ENCODE results near the gene C16orf92. TPM values are rescaled to one million over a fixed set of nuclear protein-coding genes. Genes with fewer than 3 reads are reported as not detected.

The C16orf92 gene
- total and polyA plus RNA-seq, 2 donors from 2014 or later, result not detected

DNA sequence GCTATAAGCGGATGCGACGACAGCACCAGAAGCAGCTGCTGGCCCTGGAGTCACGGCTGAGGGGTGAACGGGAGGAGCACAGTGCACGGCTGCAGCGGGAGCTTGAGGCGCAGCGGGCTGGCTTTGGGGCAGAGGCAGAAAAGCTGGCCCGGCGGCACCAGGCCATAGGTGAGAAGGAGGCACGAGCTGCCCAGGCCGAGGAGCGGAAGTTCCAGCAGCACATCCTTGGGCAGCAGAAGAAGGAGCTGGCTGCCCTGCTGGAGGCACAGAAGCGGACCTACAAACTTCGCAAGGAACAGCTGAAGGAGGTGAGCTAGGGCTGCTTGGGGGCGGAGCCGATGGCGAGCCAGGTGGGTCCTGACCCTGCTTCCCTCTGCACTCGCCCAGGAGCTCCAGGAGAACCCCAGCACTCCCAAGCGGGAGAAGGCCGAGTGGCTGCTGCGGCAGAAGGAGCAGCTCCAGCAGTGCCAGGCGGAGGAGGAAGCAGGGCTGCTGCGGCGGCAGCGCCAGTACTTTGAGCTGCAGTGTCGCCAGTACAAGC is 37.7 kb upstream of the C16orf92 start:
- no peak overlapping the region for H3K4me3 ChIP-seq (ENCODE audit: low read length in 3 of 3)
- FAIRE-seq (no peak), DNase-seq (no peak)
- H3K4me1 ChIP-seq (ENCODE audit: control insufficient read depth in 2 of 3, insufficient read depth in 2 of 3, low read depth in 1 of 3, low read length in 3 of 3), result no peaks in the 10 kb centered on the region
- no peak overlapping the region for H3K9ac ChIP-seq (ENCODE audit: low read length in 3 of 3)
- intact Hi-C loops (cut with DNase I), result no loop called here
- no peak for TF ChIP-seq CTCF (IDR thresholded peaks at IDR 0.05; ENCODE audit: borderline replicate concordance, extremely low read depth, insufficient read depth)
- no peaks in the 10 kb centered on the region for H3K27me3 ChIP-seq (ENCODE audit: control insufficient read depth, insufficient read depth, low read length)
- H3K9me3 ChIP-seq (ENCODE audit: control insufficient read depth in 2 of 3, insufficient read depth in 1 of 3, low read length in 3 of 3), result no peaks in the 10 kb centered on the region
- no peak overlapping the region for H3K27ac ChIP-seq (ENCODE audit: low read depth in 2 of 2, low read length in 2 of 2)
- peaks cover 2 to 69% (median 68%) of the 10 kb centered on the region in 3 donors for H3K36me3 ChIP-seq (ENCODE audit: control insufficient read depth in 2 of 3, insufficient read depth in 3 of 3, low read length in 3 of 3)

- Histone ChIP-seq H3K9ac (ENCODE audit: low read length in 3 of 3) (no peak overlapping the region), H3K27me3 (ENCODE audit: control insufficient read depth, insufficient read depth, low read length) (no peaks in the 10 kb centered on the region), H3K4me1 (ENCODE audit: control insufficient read depth in 2 of 3, insufficient read depth in 2 of 3, low read depth in 1 of 3, low read length in 3 of 3) (no peaks in the 10 kb centered on the region), H3K9me3 (ENCODE audit: control insufficient read depth in 2 of 3, insufficient read depth in 1 of 3, low read length in 3 of 3) (no peaks in the 10 kb centered on the region), H3K27ac (ENCODE audit: low read depth in 2 of 2, low read length in 2 of 2) (no peak overlapping the region), H3K36me3 (ENCODE audit: control insufficient read depth in 2 of 3, insufficient read depth in 3 of 3, low read length in 3 of 3) (peaks cover 2 to 65% (median 60%) of the 10 kb centered on the region in 3 donors), H3K4me3 (ENCODE audit: low read length in 3 of 3) (no peak overlapping the region)
- DNase-seq (no peak), FAIRE-seq (no peak)
- no peak for TF ChIP-seq CTCF (IDR thresholded peaks at IDR 0.05; ENCODE audit: borderline replicate concordance, extremely low read depth, insufficient read depth)
- intact Hi-C loops (cut with DNase I), result no loop called here
Measured at GRCh38 chr16:29986231-29986630, 36.8 kb upstream of the C16orf92 start.

DNA sequence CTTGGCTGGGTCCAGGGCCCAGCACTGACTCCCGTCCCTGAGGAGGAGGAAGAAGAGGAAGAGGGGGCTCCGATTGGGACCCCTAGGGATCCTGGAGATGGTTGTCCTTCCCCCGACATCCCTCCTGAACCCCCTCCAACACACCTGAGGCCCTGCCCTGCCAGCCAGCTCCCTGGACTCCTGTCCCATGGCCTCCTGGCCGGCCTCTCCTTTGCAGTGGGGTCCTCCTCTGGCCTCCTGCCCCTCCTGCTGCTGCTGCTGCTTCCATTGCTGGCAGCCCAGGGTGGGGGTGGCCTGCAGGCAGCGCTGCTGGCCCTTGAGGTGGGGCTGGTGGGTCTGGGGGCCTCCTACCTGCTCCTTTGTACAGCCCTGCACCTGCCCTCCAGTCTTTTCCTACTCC is 36.1 kb upstream of the C16orf92 start:
- DNase-seq (no peak), FAIRE-seq (no peak)
- H3K36me3 ChIP-seq (ENCODE audit: control insufficient read depth in 2 of 3, insufficient read depth in 3 of 3, low read length in 3 of 3), result peaks cover 0 to 58% (median 53%) of the 10 kb centered on the region in 3 donors
- H3K27me3 ChIP-seq (ENCODE audit: control insufficient read depth, insufficient read depth, low read length), result no peaks in the 10 kb centered on the region
- no peaks in the 10 kb centered on the region for H3K4me1 ChIP-seq (ENCODE audit: control insufficient read depth in 2 of 3, insufficient read depth in 2 of 3, low read depth in 1 of 3, low read length in 3 of 3)
- no peak overlapping the region for H3K27ac ChIP-seq (ENCODE audit: low read depth in 2 of 2, low read length in 2 of 2)
- intact Hi-C loops (cut with DNase I), result no loop called here
- H3K4me3 ChIP-seq (ENCODE audit: low read length in 3 of 3), result no peak overlapping the region
- no peak for TF ChIP-seq CTCF (IDR thresholded peaks at IDR 0.05; ENCODE audit: borderline replicate concordance, extremely low read depth, insufficient read depth)
- H3K9ac ChIP-seq (ENCODE audit: low read length in 3 of 3), result no peak overlapping the region
- H3K9me3 ChIP-seq (ENCODE audit: control insufficient read depth in 2 of 3, insufficient read depth in 1 of 3, low read length in 3 of 3), result no peaks in the 10 kb centered on the region

Measured in kidney (tissue), 14 donors.